Peyer's patch (tissue), 4 donors: ENCODE measurements around the gene NCAPG2.

Experiments
- CTCF ChIP-seq, 6 experiments: fragments of 450-650 bp in 4 of 6; fragments of 200-600 bp in 2 of 6; sonication (generic) in 1 of 6; IDR thresholded peaks; one replicate each; pipeline ENCODE4 v1.5.1; 2017 to 2019; ENCODE audit warnings: antibody characterized with exemption in 6 of 6, mild to moderate bottlenecking in 3 of 6, moderate library complexity in 1 of 6
- POLR2A ChIP-seq, 2 donors: fragments of 450-650 bp; IDR thresholded peaks; one replicate each; pipeline ENCODE4 v1.5.1; 2017; ENCODE audit warnings: antibody characterized with exemption in 2 of 2, mild to moderate bottlenecking in 2 of 2, moderate library complexity in 2 of 2

DNA sequence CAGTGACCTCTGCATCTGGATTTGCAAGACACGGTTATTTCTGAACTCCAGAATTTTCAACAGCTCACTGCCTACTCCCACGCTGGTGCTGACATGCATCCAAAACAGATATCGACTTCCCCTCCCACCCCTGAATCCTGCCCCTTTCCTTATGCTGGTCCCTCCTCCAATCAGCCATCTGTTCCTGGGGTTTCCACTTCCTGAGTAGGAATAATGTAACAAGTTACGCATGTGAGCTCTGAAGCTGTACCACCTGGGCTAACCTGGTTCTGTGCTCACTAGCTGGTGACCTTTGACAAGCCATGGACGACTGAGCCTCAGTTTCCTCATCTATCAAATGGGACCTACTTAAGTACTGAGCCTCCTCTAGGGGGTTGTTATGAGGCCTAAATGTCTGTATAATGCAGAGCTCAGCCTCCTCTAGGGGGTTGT lies 1.7 kb upstream of the NCAPG2 start:
- TF ChIP-seq CTCF (IDR thresholded peaks at IDR 0.05) (no peak), POLR2A (IDR thresholded peaks at IDR 0.05) (no peak)
